ENCODE results near the gene MICAL2. TPM values are rescaled to one million over a fixed set of nuclear protein-coding genes. Genes with fewer than 3 reads are reported as not detected.

Gene MICAL2
- total RNA-seq, 6 experiments from 2014 or later, result 17.0 to 50.7 (median 35.9) TPM

GRCh38 chr11:12064954-12065280 is 45.5 kb upstream of the MICAL2 start:
- H3K4me1 ChIP-seq, result peaks cover 0 to 20% (median 9%) of the 10 kb centered on the region in 4 donors

GRCh38 chr11:12066056-12066798 is 44.2 kb upstream of the MICAL2 start:
- WGBS (ENCODE audit: insufficient coverage, low coverage, low lambda C conversion rate, missing lambda C conversion rate), result 36% methylated on average over 7 of the region's 7 CpGs
- ATAC-seq (peak; percentile 81 to 92 (median 88)), DNase-seq (peak in 1 of 3 donors; percentile 31)
- H3K4me3 ChIP-seq, result no peak overlapping the region
- H3K27me3 ChIP-seq, result no peaks in the 10 kb centered on the region
- TF ChIP-seq CTCF (IDR thresholded peaks at IDR 0.05) (no peak), POLR2A (IDR thresholded peaks at IDR 0.05) (no peak)
- peaks cover 0 to 27% (median 11%) of the 10 kb centered on the region in 4 donors for H3K4me1 ChIP-seq
- H3K36me3 ChIP-seq, result no peaks in the 10 kb centered on the region
- H3K27ac ChIP-seq, result peak overlapping the region in 2 of 3 donors; percentile 23 to 39
- intact Hi-C loops (cut with DNase I), result no loop called here
- H3K9me3 ChIP-seq, result no peaks in the 10 kb centered on the region

More at GRCh38 chr11:12064954-12065280, 45.5 kb upstream of the MICAL2 start:
- Histone ChIP-seq H3K9me3 (no peaks in the 10 kb centered on the region), H3K27ac (no peak overlapping the region), H3K4me3 (no peak overlapping the region), H3K27me3 (no peaks in the 10 kb centered on the region), H3K36me3 (no peaks in the 10 kb centered on the region)
- 93% methylated on average over 2 of the region's 3 CpGs for WGBS (ENCODE audit: insufficient coverage, low coverage, low lambda C conversion rate, missing lambda C conversion rate)
- no peak for TF ChIP-seq POLR2A (IDR thresholded peaks at IDR 0.05)
- no peak for TF ChIP-seq CTCF (IDR thresholded peaks at IDR 0.05)
- ATAC-seq, result no peak
- intact Hi-C loops (cut with DNase I), result no loop called here
- DNase-seq, result peak in 1 of 3 donors; percentile 1

GRCh38 chr11:12066799-12067508 is 43.4 kb upstream of the MICAL2 start:
- no peaks in the 10 kb centered on the region for H3K9me3 ChIP-seq
- no peaks in the 10 kb centered on the region for H3K36me3 ChIP-seq
- no peak overlapping the region for H3K4me3 ChIP-seq
- peak in 2 of 3 donors; percentile 60 to 64 for DNase-seq
- peak overlapping the region in 2 of 3 donors; percentile 23 to 39 for H3K27ac ChIP-seq
- H3K27me3 ChIP-seq, result no peaks in the 10 kb centered on the region
- peak; percentile 74 to 79 (median 74) for ATAC-seq
- intact Hi-C loops (cut with DNase I), result no loop called here
- WGBS (ENCODE audit: insufficient coverage, low coverage, low lambda C conversion rate, missing lambda C conversion rate), result 35% methylated on average over 6 of the region's 8 CpGs
- peaks cover 0 to 32% (median 14%) of the 10 kb centered on the region in 4 donors for H3K4me1 ChIP-seq
- TF ChIP-seq POLR2A (IDR thresholded peaks at IDR 0.05) (no peak), CTCF (IDR thresholded peaks at IDR 0.05) (no peak)

GRCh38 chr11:12067796-12068357 is 42.5 kb upstream of the MICAL2 start:
- ATAC-seq, result no peak
- no peaks in the 10 kb centered on the region for H3K36me3 ChIP-seq
- TF ChIP-seq POLR2A (IDR thresholded peaks at IDR 0.05) (no peak), CTCF (IDR thresholded peaks at IDR 0.05) (no peak)
- peak in 1 of 3 donors; percentile 19 for DNase-seq
- no peak overlapping the region for H3K4me3 ChIP-seq
- no peaks in the 10 kb centered on the region for H3K27me3 ChIP-seq
- no peak overlapping the region for H3K27ac ChIP-seq
- 74% methylated on average over 5 of the region's 5 CpGs for WGBS (ENCODE audit: insufficient coverage, low coverage, low lambda C conversion rate, missing lambda C conversion rate)
- intact Hi-C loops (cut with DNase I), result no loop called here
- H3K4me1 ChIP-seq, result peaks cover 0 to 38% (median 18%) of the 10 kb centered on the region in 4 donors
- no peaks in the 10 kb centered on the region for H3K9me3 ChIP-seq
